ENCODE data around the gene OR2B6.
"Not testable (repeated sequence)": the region's sequence is repeated elsewhere in the genome, so short reads cannot be mapped to it uniquely, and the experiment has no call there.

The OR2B6 gene

DNA sequence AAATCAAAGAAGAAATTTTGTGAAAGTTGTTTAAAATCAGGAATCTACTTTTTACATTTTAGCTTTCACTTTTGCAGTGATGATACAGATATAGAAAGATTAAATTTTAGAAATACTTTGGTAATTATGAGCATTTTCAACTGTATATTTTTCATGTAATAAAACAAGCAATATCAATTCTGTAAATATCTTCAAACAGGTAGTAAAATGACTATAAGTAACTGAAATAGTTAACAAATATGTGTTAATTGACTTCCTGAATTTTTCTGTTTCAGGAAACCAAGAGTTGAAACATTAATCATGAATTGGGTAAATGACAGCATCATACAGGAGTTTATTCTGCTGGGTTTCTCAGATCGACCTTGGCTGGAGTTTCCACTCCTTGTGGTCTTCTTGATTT lies at the start of gene OR2B6:
Gene OR2B6 (plus strand): TSS at position 301 of the 400 bp plus-strand sequence. CDS start 0 bp downstream, at position 301.
- DNase-seq (ENCODE audit: low spot score): no peak

DNA sequence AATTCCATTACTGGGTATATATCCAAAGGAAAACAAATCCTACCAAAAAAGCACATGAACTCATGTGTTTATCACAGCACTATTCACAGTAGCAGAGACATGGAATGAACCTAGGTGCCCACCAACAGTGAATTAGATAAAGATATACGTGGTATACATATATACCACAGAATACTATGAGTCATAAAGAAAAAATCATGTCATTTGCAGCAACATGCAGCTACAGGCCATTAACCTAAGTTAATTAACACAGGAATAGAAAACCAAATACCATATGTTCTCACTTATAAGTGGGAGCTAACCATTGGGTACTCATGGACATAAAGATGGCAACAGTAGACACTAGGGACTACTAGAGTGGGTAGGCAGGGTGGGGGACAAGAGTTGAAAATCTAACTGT lies 49.0 kb upstream of the OR2B6 start:
- no peak for DNase-seq (ENCODE audit: low spot score)

- no peak for DNase-seq (ENCODE audit: low spot score)
These were observed 45.0 kb upstream of the OR2B6 start, which contains the start of gene OR2B2 for GRCh38 chr6:27911956-27912446. TSS of gene OR2B2 (minus strand) at chr6:27912396. CDS start at chr6:27912319, 77 bp downstream.

DNA sequence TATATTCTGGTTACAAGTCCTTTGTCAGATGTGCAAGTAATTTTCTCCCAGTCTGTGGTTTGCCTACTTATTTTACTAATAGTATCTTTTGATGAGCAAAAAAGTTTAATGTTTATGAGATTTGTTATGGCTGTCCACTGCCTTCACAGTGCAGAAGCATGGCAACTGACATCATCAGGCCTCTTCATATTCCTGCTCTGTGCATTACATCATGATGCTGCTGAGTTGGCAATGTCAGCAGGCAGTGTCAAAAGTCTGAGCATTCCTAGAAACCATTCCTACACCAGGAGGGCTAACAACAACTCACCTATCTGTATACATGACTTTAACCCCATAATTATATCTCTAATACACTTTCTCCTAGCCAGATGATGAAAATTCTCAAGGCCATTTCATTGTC lies 34.1 kb upstream of the OR2B6 start:
- no peak for DNase-seq (ENCODE audit: low spot score)

DNA sequence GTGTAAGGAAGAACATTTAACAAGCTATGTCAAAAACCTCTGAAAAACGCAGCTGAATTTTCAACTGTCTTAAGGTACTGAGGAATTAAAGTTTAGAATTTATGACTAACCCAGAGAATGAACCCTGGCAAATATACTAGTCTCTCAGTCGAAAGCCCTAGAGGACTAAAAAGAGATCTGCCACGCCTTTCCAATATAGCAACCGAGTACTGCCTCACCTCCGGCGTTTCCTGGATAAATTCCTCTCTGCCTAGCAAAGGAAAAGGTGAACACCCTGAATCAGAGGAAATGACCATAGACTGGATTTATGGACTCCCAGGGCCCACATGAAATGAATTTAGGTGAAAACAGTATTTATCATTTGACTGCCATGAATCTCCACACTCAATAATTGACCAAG lies 32.9 kb upstream of the OR2B6 start:
- no peak for DNase-seq (ENCODE audit: low spot score)

GRCh38 chr6:27928041-27928440 lies 29.0 kb upstream of the OR2B6 start:
- not testable (repeated sequence) for DNase-seq (ENCODE audit: low spot score)

- not testable (repeated sequence) for DNase-seq (ENCODE audit: low spot score)
These were observed 27.1 kb upstream of the OR2B6 start for GRCh38 chr6:27929930-27930329.

GRCh38 chr6:27931209-27931608 lies 25.8 kb upstream of the OR2B6 start:
- DNase-seq (ENCODE audit: low spot score): no peak

GRCh38 chr6:27940766-27941165 lies 16.3 kb upstream of the OR2B6 start:
- DNase-seq (ENCODE audit: low spot score): no peak

GRCh38 chr6:27943072-27943471 lies 14.0 kb upstream of the OR2B6 start:
- not testable (repeated sequence) for DNase-seq (ENCODE audit: low spot score)

DNA sequence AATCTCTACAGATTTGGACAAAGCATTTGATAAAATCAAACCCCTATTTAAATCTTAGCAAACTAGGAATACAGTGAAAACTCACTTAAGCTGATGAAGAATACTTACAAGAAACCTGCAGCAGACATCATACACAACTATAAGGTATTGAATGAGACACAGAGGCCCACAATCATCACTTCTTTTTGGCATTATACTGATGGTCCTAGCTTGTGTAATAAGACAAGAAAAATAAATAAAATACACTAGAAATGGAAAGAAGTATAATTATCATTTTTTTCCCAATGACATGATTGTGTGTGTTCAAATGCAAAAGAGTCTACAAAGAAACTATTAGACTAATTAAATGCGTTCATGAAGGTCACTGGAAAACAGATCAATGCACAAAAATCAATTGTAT lies 8.8 kb upstream of the OR2B6 start:
- no peak for DNase-seq (ENCODE audit: low spot score)

GRCh38 chr6:27951040-27951439 lies 6.0 kb upstream of the OR2B6 start:
- DNase-seq (ENCODE audit: low spot score): no peak

DNA sequence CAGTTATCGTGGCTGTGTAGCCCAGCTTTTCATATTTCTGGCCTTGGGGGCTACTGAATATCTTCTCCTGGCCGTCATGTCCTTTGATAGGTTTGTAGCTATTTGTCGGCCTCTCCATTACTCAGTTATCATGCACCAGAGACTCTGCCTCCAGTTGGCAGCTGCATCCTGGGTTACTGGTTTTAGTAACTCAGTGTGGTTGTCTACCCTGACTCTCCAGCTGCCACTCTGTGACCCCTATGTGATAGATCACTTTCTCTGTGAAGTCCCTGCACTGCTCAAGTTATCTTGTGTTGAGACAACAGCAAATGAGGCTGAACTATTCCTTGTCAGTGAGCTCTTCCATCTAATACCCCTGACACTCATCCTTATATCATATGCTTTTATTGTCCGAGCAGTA lies 475 bp downstream of the OR2B6 start:
- no peak for DNase-seq (ENCODE audit: low spot score)

DNA sequence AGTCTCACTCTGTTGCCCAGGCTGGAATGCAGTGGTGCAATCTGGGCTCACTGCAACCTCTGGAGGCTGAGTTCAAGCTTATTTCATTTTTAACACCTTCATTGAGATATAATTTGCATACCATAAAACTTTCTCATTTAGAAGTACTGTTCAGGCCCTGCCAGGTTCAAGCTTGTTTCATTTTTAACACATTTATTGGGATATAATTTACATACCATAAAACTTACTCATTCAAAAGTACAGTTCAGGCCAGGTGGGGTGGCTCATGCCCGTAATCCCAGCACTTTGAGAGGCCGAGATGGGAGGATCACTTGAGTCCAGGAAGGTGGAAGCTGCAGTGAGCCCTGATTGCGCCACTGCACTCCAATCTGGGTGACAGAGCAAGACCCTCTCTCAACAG lies 5.5 kb downstream of the OR2B6 start:
- no peak for DNase-seq (ENCODE audit: low spot score)

- no peak for DNase-seq (ENCODE audit: low spot score)
These were observed 9.0 kb downstream of the OR2B6 start for GRCh38 chr6:27966044-27966443.

GRCh38 chr6:27966816-27967426 lies 9.9 kb downstream of the OR2B6 start:
- no peak for DNase-seq (ENCODE audit: low spot score)

- DNase-seq (ENCODE audit: low spot score): no peak
These were observed 13.4 kb downstream of the OR2B6 start for GRCh38 chr6:27970444-27970843.

DNA sequence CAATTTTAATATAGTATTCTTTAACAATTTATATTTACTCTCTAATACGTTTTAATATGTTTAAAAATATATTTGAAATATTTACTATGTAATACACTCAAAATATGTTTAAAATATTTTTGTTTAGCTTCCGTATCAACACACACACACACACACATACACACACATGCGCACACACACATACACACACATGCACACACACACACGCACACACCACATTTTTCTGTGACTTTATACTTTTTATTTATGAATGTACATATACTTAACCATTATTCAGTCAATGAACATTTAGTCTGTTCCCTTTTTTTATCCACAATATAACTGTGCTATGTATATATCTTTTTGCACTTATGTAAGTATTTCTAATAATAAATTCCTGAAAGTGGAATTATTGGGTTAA lies 15.7 kb downstream of the OR2B6 start:
- no peak for DNase-seq (ENCODE audit: low spot score)

DNA sequence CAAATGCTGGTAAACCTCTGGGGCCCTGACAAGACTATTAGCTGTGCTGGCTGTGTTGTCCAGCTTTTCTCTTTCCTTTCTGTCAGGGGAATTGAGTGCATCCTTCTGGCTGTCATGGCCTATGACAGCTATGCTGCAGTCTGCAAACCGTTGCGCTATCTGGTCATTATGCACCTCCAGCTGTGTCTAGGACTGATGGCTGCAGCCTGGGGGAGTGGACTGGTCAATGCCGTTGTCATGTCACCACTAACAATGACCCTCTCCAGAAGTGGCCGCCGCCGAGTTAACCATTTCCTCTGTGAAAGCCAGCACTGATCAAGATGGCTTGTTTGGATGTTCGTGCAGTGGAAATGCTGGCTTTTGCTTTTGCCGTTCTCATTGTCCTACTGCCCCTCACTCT lies 20.3 kb downstream of the OR2B6 start:
- DNase-seq (ENCODE audit: low spot score): no peak

GRCh38 chr6:27978705-27979104 lies 21.7 kb downstream of the OR2B6 start:
- no peak for DNase-seq (ENCODE audit: low spot score)

DNA sequence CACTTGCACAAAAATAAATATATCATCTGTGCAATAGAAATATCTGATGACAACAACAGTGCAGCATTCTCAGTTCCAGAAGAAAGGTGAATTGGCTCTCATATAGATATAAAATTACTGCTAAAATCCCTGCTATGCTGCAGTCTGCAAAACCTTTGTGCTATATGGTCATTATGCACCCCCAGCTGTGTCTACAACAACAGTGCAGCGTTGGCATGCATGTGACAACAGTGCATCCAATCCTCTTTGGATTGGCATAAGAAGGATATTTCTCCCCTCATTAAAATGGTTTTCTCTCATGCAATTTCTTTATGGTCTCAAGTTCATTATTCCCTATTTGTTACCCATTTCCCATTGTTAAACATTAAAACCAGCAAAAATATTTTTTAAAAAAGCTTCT lies 23.1 kb downstream of the OR2B6 start:
- DNase-seq (ENCODE audit: low spot score): no peak

DNA sequence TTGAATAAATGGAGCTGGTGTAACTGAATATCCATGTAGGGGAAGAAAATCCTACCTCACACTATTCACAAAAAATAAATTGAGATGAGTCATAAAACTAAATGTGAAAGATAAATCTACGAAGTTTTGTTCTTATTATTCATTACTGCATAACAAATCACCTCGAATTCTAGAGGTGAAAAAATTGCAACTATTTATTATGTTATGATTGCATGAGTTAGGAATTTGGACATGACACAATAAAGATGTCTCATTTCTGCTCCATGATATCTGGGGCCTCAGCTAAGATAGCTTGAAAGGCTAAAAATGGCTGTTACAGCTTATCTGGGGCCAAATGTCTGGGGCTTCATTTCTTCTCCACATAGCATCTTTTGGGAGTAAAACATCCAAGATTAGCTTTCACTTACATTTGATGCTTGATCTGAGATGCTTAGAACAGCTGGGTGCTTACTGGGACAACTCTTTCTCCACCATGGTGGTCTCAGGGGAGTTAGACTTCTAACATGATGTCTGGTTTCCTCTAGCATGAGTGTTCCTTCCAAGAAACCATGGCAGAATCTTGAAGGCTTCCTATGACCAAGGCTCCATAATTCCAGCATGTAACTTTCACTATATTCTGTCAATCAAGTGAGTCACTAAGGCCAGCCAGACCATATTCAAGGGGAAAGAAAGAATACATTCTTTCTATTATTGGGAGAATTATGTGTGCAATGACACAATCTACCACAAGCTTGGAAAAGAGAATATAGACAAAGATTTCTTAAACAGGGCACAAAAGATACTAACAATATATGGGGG lies 30.1 kb downstream of the OR2B6 start:
- no peak for DNase-seq (ENCODE audit: low spot score)

DNA sequence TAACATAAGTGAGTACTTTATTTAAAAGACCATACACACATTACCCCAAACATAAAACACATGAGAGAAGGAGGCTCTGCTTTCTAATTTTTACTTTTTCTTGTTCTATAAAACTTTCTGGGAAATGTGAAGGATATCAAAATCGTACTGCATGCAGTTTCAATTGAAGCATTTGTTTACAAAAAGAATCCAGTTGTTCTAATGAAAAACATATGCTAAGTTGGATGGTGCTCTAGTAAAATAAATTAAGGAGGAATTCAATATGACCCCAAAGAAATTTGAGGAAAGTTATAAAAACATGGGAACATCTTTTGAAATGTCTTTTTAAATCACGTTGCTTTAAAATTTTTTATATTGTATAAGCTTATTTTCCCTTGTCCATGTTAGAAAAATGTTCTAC lies 37.6 kb downstream of the OR2B6 start:
- DNase-seq (ENCODE audit: low spot score): no peak
